LNCAP (cell line): ENCODE measurements around the gene NLGN1.

Experiments
- CTCF ChIP-seq: fragments of 450-650 bp; IDR thresholded peaks from 2 replicates; pipeline ENCODE4 v1.5.1; 2017; ENCODE audit warnings: mild to moderate bottlenecking

NLGN1 gene

GRCh38 chr3:174216946-174217718 lies 819.6 kb downstream of the NLGN1 start:
- TF ChIP-seq CTCF = no peak

- no peak for TF ChIP-seq CTCF
Observed at GRCh38 chr3:174218016-174218415, 820.5 kb downstream of the NLGN1 start.

- no peak for TF ChIP-seq CTCF
Observed at GRCh38 chr3:174219738-174220137, 822.2 kb downstream of the NLGN1 start.

- TF ChIP-seq CTCF = no peak
Observed at GRCh38 chr3:174220775-174221554, 823.4 kb downstream of the NLGN1 start.

GRCh38 chr3:174223042-174223441 lies 825.5 kb downstream of the NLGN1 start:
- no peak for TF ChIP-seq CTCF

DNA sequence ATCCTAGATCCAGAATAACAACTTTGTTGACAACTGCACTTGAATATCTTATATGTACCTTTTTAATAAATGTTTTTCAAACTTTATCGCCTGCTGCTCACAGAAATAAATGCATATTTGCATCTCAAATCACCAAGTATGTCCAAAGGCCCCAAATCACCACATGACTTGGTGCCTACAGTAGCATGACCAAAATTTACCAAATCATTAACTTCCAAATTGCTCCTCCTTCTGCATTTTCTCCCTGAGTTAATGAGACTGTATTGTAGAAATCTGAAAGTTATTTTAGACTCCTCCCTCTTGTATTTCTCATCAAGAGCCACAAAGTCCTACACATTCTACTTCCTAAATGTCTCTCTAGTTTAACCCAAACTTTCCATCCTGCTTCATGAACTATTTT lies 826.1 kb downstream of the NLGN1 start:
- TF ChIP-seq CTCF = no peak

GRCh38 chr3:174229916-174230315 lies 832.4 kb downstream of the NLGN1 start:
- no peak for TF ChIP-seq CTCF
